CD14-positive monocyte (primary cell): ENCODE results near the gene ANAPC16. TPM values are rescaled to one million over a fixed set of nuclear protein-coding genes. Genes with fewer than 3 reads are reported as not detected.

ENCODE experiments used
- DNase-seq, 3 donors: peaks; one replicate each; pipeline ENCODE4 v3.0.0-alpha.2; 2011 to 2022
- H2AFZ ChIP-seq: 2 replicates; pipeline ENCODE4 v1.6.0; 2012; ENCODE audit warnings: mild to moderate bottlenecking, low read depth, low read length, inconsistent platforms; ENCODE audit not compliant: insufficient read depth, poor library complexity, severe bottlenecking
- H3K27ac ChIP-seq, 2 donors: 1 replicate in 1 of 2; 2 replicates in 1 of 2; pipeline ENCODE4 v1.5.1; 2012 to 2013; ENCODE audit warnings: low read length in 2 of 2, control low read depth in 1 of 2, inconsistent platforms in 1 of 2, low read depth in 1 of 2, mild to moderate bottlenecking in 1 of 2
- H3K27me3 ChIP-seq, 2 donors: one replicate each; pipeline versions ENCODE4 v1.6.0 to v1.6.1; 2011 to 2013; ENCODE audit warnings: low read length in 2 of 2; ENCODE audit not compliant: control insufficient read depth in 2 of 2, insufficient read depth in 2 of 2
- H3K36me3 ChIP-seq, 2 donors: replicated peaks in 1 of 2; 1 replicate in 1 of 2; 2 replicates in 1 of 2; pipeline versions ENCODE4 v1.5.1 to v1.6.1; 2012 to 2013; ENCODE audit warnings: low read length in 2 of 2, control low read depth in 1 of 2, inconsistent platforms in 1 of 2, mild to moderate bottlenecking in 1 of 2; ENCODE audit not compliant: insufficient read depth in 2 of 2, control insufficient read depth in 1 of 2
- H3K4me1 ChIP-seq, 2 donors: 1 replicate in 1 of 2; 2 replicates in 1 of 2; pipeline versions ENCODE4 v1.5.1 to v1.6.1; 2012 to 2013; ENCODE audit warnings: low read length in 2 of 2, control low read depth in 1 of 2, inconsistent platforms in 1 of 2, mild to moderate bottlenecking in 1 of 2, moderate library complexity in 1 of 2; ENCODE audit not compliant: insufficient read depth in 2 of 2, control insufficient read depth in 1 of 2
- H3K4me2 ChIP-seq: replicated peaks from 2 replicates; pipeline ENCODE3; 2012; ENCODE audit warnings: low read length, moderate library complexity, mild to moderate bottlenecking; ENCODE audit not compliant: poor library complexity, severe bottlenecking; ENCODE audit errors: extremely low read depth
- H3K4me3 ChIP-seq, 3 experiments: fragments of 200-600 bp in 1 of 3; sonication (generic) in 1 of 3; replicated peaks in 1 of 3; 1 replicate in 2 of 3; 2 replicates in 1 of 3; pipeline ENCODE4 v1.5.1; 2011 to 2013; ENCODE audit warnings: low read length in 3 of 3, mild to moderate bottlenecking in 3 of 3, control low read depth in 2 of 3, low read depth in 2 of 3, inconsistent platforms in 1 of 3, moderate library complexity in 1 of 3
- H3K79me2 ChIP-seq: 2 replicates; pipeline ENCODE4 v1.6.0; 2012; ENCODE audit warnings: mild to moderate bottlenecking, control low read depth, inconsistent platforms, low read length, moderate library complexity; ENCODE audit not compliant: insufficient read depth
- H3K9ac ChIP-seq: 2 replicates; pipeline ENCODE4 v1.6.0; 2017; ENCODE audit warnings: low read length, mild to moderate bottlenecking; ENCODE audit not compliant: insufficient read depth, poor library complexity, severe bottlenecking
- H3K9me3 ChIP-seq, 2 donors: replicated peaks in 1 of 2; 1 replicate in 1 of 2; 2 replicates in 1 of 2; pipeline versions ENCODE4 v1.5.1 to v1.6.1; 2012 to 2013; ENCODE audit warnings: low read length in 2 of 2, control low read depth in 1 of 2; ENCODE audit not compliant: control insufficient read depth in 1 of 2, insufficient read depth in 1 of 2
- H4K20me1 ChIP-seq: 2 replicates; pipeline ENCODE4 v1.6.0; 2012; ENCODE audit warnings: mild to moderate bottlenecking, low read length, control low read depth, moderate library complexity; ENCODE audit not compliant: insufficient read depth
- H3K27ac Mint-ChIP-seq, 7 donors: one replicate each; pipeline ENCODE4 v1.8.0; 2020; ENCODE audit warnings: mild to moderate bottlenecking in 7 of 7, mixed read lengths in 7 of 7, moderate library complexity in 6 of 7, inconsistent platforms in 2 of 7
- H3K27me3 Mint-ChIP-seq, 3 donors: one replicate each; pipeline ENCODE4 v1.8.0; 2021 to 2022; ENCODE audit warnings: low read depth in 3 of 3, mild to moderate bottlenecking in 3 of 3, mixed read lengths in 3 of 3, moderate library complexity in 3 of 3, inconsistent platforms in 1 of 3
- H3K36me3 Mint-ChIP-seq, 2 donors: one replicate each; pipeline ENCODE4 v1.8.0; 2020; ENCODE audit warnings: mixed read lengths in 2 of 2, inconsistent platforms in 1 of 2, mild to moderate bottlenecking in 1 of 2
- H3K4me1 Mint-ChIP-seq: one replicate; pipeline ENCODE4 v1.8.0; 2020; ENCODE audit warnings: mild to moderate bottlenecking, mixed read lengths
- H3K4me3 Mint-ChIP-seq, 2 donors: one replicate each; pipeline ENCODE4 v1.8.0; 2020; ENCODE audit warnings: mild to moderate bottlenecking in 2 of 2, mixed read lengths in 2 of 2, moderate library complexity in 1 of 2
- H3K9me3 Mint-ChIP-seq, 7 donors: one replicate each; pipeline ENCODE4 v1.8.0; 2020 to 2022; ENCODE audit warnings: mixed read lengths in 7 of 7, mild to moderate bottlenecking in 6 of 7, moderate library complexity in 6 of 7, inconsistent platforms in 2 of 7
- WGBS: methylation state at CpG from one replicate; pipeline ENCODE4 v1.1.5; 2013; ENCODE audit warnings: missing lambda C conversion rate; ENCODE audit not compliant: insufficient coverage; 5-methylcytosine and 5-hydroxymethylcytosine counted together
- intact Hi-C, 2 donors: fragments of 100-400 bp; cut with micrococcal nuclease; formaldehyde crosslinking; loops; one replicate each; pipeline versions ENCODE4 v1.15.0 to v1.15.1; 2023
- polyA plus RNA-seq, 3 donors: library from polyadenylated mRNA; depleted of rRNA in 1 of 3; unstranded in 2 of 3; stranded (reverse) in 1 of 3; fragments of 300-500 nt in 2 of 3; fragments of >200 nt in 1 of 3; fragmentation: Illumina TruSeq in 2 of 3; gene quantifications; 1 replicate in 2 of 3; 2 replicates in 1 of 3; pipeline ENCODE4 v1.2.3, GENCODE V29; 2012 to 2021
- TF ChIP-seq, protein P1 (sequence below): fragments of 200-600 bp; IDR thresholded peaks from one replicate; pipeline ENCODE4 v1.8.0; 2022; ENCODE audit warnings: antibody characterized with exemption, mild to moderate bottlenecking

Gene ANAPC16
- polyA plus RNA-seq, 3 donors, result 65.5 to 167 (median 148) TPM

DNA sequence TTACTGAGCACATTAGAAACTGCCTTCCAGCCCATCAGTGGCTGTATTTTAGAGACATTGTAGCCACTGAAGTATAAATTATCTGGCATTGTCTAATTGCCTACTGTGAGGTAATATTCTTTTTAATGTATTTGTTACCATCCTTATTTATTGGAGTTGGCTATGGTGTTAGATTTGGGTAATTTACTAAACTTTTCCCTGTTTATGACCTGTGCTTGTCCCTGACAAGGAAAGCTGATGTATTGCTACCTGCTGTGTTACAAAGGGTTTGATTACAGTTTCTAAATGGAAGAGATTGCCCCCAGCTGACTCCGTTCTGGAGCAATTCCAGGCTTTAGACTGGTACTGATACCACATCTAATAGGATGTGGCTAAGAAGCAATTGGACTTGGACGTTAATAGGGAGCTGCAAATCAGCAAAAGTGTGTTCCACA, 12.5 kb downstream of the ANAPC16 start:
- Histone ChIP-seq H3K4me3 (no peak overlapping the region), H4K20me1 (no peaks in the 10 kb centered on the region), H3K27ac (peak overlapping the region in 1 of 2 donors; percentile 5), H3K4me1 (peaks cover 24 to 35% of the 10 kb centered on the region in 2 donors), H3K27me3 (no peaks in the 10 kb centered on the region), H3K9ac (no peak overlapping the region), H3K9me3 (no peaks in the 10 kb centered on the region), H3K4me2 (no peak overlapping the region), H2AFZ (no peak overlapping the region), H3K36me3 (peaks cover 24 to 50% of the 10 kb centered on the region in 2 donors), H3K79me2 (peaks cover 61% of the 10 kb centered on the region)
- DNase-seq, result no peak
- no CpG with 5 or more reads among the region's 2 CpGs for WGBS
- intact Hi-C loops, result loop anchor here in 1 of 2 donors (10.0 kb wide), 1 partner anchor 104 kb away; no protein-coding TSS in a partner anchor
- no peak overlapping the region for H3K4me3 Mint-ChIP-seq
- H3K27ac Mint-ChIP-seq, result peak overlapping the region in 1 of 7 donors; percentile 6
- no peaks in the 10 kb centered on the region for H3K9me3 Mint-ChIP-seq
- no peaks in the 10 kb centered on the region for H3K27me3 Mint-ChIP-seq
- peaks cover 36 to 40% of the 10 kb centered on the region in 2 donors for H3K36me3 Mint-ChIP-seq
- peaks cover 29% of the 10 kb centered on the region for H3K4me1 Mint-ChIP-seq
- TF ChIP-seq, protein P1, sequence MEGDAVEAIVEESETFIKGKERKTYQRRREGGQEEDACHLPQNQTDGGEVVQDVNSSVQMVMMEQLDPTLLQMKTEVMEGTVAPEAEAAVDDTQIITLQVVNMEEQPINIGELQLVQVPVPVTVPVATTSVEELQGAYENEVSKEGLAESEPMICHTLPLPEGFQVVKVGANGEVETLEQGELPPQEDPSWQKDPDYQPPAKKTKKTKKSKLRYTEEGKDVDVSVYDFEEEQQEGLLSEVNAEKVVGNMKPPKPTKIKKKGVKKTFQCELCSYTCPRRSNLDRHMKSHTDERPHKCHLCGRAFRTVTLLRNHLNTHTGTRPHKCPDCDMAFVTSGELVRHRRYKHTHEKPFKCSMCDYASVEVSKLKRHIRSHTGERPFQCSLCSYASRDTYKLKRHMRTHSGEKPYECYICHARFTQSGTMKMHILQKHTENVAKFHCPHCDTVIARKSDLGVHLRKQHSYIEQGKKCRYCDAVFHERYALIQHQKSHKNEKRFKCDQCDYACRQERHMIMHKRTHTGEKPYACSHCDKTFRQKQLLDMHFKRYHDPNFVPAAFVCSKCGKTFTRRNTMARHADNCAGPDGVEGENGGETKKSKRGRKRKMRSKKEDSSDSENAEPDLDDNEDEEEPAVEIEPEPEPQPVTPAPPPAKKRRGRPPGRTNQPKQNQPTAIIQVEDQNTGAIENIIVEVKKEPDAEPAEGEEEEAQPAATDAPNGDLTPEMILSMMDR, result no peak

DNA sequence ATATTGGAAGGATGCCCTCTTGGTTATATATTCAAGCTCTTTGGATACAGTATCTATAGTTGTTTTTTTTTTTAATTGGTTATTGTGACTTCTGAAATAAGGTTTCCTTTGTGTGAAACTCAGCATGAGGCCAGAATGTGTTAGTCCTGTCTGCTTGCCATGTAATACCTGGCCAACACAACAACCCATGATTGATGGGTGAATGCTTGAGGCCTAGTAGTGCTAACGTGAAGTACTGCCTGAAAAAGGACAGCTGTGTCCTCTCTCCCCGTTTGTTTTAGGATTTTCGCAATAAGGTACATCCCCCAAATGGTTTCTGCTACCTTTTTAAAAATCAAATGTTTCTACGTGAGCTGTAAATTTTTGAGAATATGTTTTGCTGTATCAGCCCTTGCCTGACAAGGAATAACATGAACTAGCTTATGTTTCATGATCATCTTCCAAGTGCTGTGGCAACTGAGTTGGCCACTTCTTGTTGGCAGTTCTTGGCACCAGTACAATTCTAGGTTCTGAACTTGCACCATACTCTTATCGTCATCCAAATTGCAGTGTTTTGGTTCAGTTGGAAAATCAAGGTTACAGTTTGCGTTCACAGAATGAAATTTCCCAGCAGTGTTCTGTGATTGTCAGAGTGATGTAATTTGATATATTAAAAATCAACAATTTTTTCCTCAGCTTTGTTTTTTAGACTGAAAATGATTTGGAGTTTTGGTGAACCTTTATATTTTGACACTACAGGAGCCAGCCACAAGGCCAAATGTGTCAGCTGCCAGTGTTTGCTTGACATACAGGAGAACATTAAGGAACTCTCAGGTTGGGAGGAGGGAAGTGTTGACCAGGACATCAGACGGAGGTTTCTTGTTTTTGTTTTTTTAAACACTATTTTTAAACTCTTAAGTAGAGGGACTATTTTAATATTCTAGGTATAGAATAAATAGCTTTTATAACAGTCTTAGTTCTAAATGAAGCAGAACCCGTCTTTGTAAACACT, 13.7 kb downstream of the ANAPC16 start:
- no peaks in the 10 kb centered on the region for H3K9me3 Mint-ChIP-seq

More for the DNA sequence above, 13.7 kb downstream of the ANAPC16 start:
- Histone ChIP-seq H3K4me2 (no peak overlapping the region), H3K27ac (peak overlapping the region in 1 of 2 donors; percentile 6), H2AFZ (no peak overlapping the region), H3K4me3 (no peak overlapping the region), H3K4me1 (peaks cover 13 to 22% of the 10 kb centered on the region in 2 donors), H3K36me3 (peaks cover 32 to 60% of the 10 kb centered on the region in 2 donors), H3K79me2 (peaks cover 55% of the 10 kb centered on the region), H4K20me1 (no peaks in the 10 kb centered on the region), H3K9me3 (no peaks in the 10 kb centered on the region), H3K9ac (no peak overlapping the region), H3K27me3 (no peaks in the 10 kb centered on the region)
- H3K4me1 Mint-ChIP-seq, result peaks cover 18% of the 10 kb centered on the region
- no peaks in the 10 kb centered on the region for H3K27me3 Mint-ChIP-seq
- TF ChIP-seq, protein P1, result no peak
- H3K36me3 Mint-ChIP-seq, result peaks cover 40 to 43% of the 10 kb centered on the region in 2 donors
- H3K27ac Mint-ChIP-seq, result peak overlapping the region in 6 of 7 donors; percentile 31 to 84 (median 54)
- WGBS, result 0% methylated on average over 2 of the region's 8 CpGs
- peak in 2 of 3 donors; percentile 25 to 51 for DNase-seq
- intact Hi-C loops, result loop anchor here (10.0 kb wide), 3 partner anchors 65 to 115 kb away; no protein-coding TSS in a partner anchor
- H3K4me3 Mint-ChIP-seq, result no peak overlapping the region
